Ovary (tissue), 9 donors: ENCODE data around the gene SLC5A2. TPM values are rescaled to one million over a fixed set of nuclear protein-coding genes. Genes with fewer than 3 reads are reported as not detected.

ENCODE experiments used
- DNase-seq, 5 donors: peaks; one replicate each; pipeline ENCODE4 v3.0.0-alpha.2; 2019 to 2020
- H3K27ac ChIP-seq, 2 donors: fragments of 200-600 bp; one replicate each; pipeline versions ENCODE4 v1.5.1 to v1.8.0; 2019 to 2022
- H3K27me3 ChIP-seq: fragments of 200-600 bp; one replicate; pipeline ENCODE4 v1.8.0; 2022
- H3K36me3 ChIP-seq: fragments of 200-600 bp; sonication (generic); one replicate; pipeline ENCODE4 v1.5.1; 2019
- H3K4me1 ChIP-seq: one replicate; pipeline ENCODE4 v1.8.1; 2013; ENCODE audit warnings: mild to moderate bottlenecking, moderate library complexity; ENCODE audit not compliant: insufficient read depth
- H3K4me3 ChIP-seq: fragments of 200-600 bp; sonication (generic); one replicate; pipeline ENCODE4 v1.5.1; 2017
- H3K9me3 ChIP-seq, 2 donors: fragments of 200-600 bp in 1 of 2; sonication (generic) in 1 of 2; one replicate each; pipeline versions ENCODE4 v1.5.1 to v1.8.1; 2013 to 2019; ENCODE audit warnings: mild to moderate bottlenecking in 1 of 2, moderate library complexity in 1 of 2
- EP300 ChIP-seq: sonication (generic); formaldehyde crosslinking; IDR thresholded peaks from one replicate; pipeline ENCODE4 v1.6.1; 2017; ENCODE audit warnings: antibody characterized with exemption
- POLR2A ChIP-seq: fragments of 450-650 bp; IDR thresholded peaks from one replicate; pipeline ENCODE4 v1.6.1; 2017; ENCODE audit warnings: antibody characterized with exemption, mild to moderate bottlenecking, moderate library complexity
- WGBS, 3 donors: extraction: QIAGEN DNeasy Blood & Tissue Kit in 1 of 3; methylation state at CpG; one replicate each; pipeline versions ENCODE4 v1.1.5 to v1.1.7; 2013 to 2017; 5-methylcytosine and 5-hydroxymethylcytosine counted together
- intact Hi-C, 4 donors: fragments of 100-400 bp; cut with DNase I; formaldehyde crosslinking; loops; one replicate each; pipeline versions ENCODE4 v1.11.0 to v1.15.1; 2022 to 2023
- polyA plus RNA-seq, 2 donors: library from polyadenylated mRNA; stranded (reverse); fragments of 200-250 nt in 1 of 2; fragments of 350-450 nt in 1 of 2; fragmentation: Illumina TruSeq in 1 of 2; extraction: RNeasy Lipid Tissue Mini Kit (QIAGEN cat#74804) in 1 of 2; gene quantifications; one replicate each; pipeline ENCODE4 v1.2.3, GENCODE V29; 2013 to 2014
- total RNA-seq, 7 donors: library from RNA; depleted of rRNA in 2 of 7; stranded (reverse); fragments of >200 nt in 2 of 7; fragmentation: NEBNext Ultra II Directional in 3 of 7; extraction: Animal tissue kit (Norgen Biotek cat#: 25700) in 3 of 7; gene quantifications; one replicate each; pipeline versions ENCODE4 v1.1.0 to v1.2.4, GENCODE V29; 2016 to 2023
- TF ChIP-seq, protein P1 (sequence below), 3 donors: fragments of 450-650 bp in 2 of 3; fragments of 200-600 bp in 1 of 3; IDR thresholded peaks; one replicate each; pipeline versions ENCODE4 v1.5.1 to v1.8.0; 2016 to 2022; ENCODE audit warnings: antibody characterized with exemption in 3 of 3, mild to moderate bottlenecking in 1 of 3
- donor health status: DM: no; HTN: no; CAD: no; lungs with moderate emphysema.
- donor health status: DM: no; HTN: no; CAD: no.
- donor health status: Bipolar disorder and iron deficiency.
- donor health status: DM: yes; HTN: yes; CAD: no.
- donor health status: DM: no; HTN: no; CAD: no.
- donor health status: DM: yes; HTN: yes; CAD: no.

The SLC5A2 gene
- total and polyA plus RNA-seq, 9 donors, result 0.13 to 1.7 (median 0.40) TPM; not detected in 1

DNA sequence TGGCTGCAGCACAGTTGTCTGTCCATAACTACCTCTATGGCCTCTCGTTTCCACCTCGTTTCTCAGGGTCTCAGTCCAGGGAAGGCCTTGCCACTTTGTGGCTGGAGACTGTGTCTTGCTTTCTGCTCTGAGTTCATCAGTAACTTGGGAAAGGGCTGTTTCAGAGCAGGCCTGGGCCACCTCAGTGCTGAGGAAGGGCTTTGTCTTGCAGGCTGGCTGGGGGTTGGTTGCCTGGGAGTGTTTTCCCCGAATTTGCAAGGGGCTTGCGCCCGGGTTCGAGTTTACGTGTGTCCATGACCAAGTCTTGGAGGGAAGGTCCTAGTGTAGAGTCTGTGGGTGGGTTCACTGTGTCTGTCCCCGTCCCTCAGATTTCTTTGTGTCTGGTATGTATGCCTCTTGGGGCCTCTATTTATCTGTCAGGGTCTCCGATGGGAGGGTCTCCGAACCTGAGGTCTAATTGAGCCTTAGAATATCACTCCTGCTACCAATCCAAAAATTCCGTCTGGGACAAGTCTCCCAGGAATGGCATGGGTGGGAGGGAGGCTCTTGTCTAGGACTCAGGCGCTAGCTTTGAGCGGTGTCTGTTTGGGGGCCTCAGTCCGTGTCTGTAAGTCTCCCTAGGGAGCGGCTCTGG lies 11.6 kb upstream of the SLC5A2 start:
- intact Hi-C loops, result no loop called here
- WGBS, 3 donors, result 29 to 37% (median 29%) methylated on average over 14 to 15 of the region's 15 CpGs
- peak in 1 of 5 donors; percentile 29 for DNase-seq
- no peaks in the 10 kb centered on the region for H3K36me3 ChIP-seq
- peaks cover 6% of the 10 kb centered on the region for H3K4me1 ChIP-seq
- TF ChIP-seq EP300, result no peak
- TF ChIP-seq, protein P1, sequence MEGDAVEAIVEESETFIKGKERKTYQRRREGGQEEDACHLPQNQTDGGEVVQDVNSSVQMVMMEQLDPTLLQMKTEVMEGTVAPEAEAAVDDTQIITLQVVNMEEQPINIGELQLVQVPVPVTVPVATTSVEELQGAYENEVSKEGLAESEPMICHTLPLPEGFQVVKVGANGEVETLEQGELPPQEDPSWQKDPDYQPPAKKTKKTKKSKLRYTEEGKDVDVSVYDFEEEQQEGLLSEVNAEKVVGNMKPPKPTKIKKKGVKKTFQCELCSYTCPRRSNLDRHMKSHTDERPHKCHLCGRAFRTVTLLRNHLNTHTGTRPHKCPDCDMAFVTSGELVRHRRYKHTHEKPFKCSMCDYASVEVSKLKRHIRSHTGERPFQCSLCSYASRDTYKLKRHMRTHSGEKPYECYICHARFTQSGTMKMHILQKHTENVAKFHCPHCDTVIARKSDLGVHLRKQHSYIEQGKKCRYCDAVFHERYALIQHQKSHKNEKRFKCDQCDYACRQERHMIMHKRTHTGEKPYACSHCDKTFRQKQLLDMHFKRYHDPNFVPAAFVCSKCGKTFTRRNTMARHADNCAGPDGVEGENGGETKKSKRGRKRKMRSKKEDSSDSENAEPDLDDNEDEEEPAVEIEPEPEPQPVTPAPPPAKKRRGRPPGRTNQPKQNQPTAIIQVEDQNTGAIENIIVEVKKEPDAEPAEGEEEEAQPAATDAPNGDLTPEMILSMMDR (IDR thresholded peaks at IDR 0.05), result no peak
- no peaks in the 10 kb centered on the region for H3K27me3 ChIP-seq
- H3K27ac ChIP-seq, result peak overlapping the region; percentile 87 to 95
- peak overlapping the region; percentile 61 for H3K4me3 ChIP-seq
- H3K9me3 ChIP-seq, result no peaks in the 10 kb centered on the region

DNA sequence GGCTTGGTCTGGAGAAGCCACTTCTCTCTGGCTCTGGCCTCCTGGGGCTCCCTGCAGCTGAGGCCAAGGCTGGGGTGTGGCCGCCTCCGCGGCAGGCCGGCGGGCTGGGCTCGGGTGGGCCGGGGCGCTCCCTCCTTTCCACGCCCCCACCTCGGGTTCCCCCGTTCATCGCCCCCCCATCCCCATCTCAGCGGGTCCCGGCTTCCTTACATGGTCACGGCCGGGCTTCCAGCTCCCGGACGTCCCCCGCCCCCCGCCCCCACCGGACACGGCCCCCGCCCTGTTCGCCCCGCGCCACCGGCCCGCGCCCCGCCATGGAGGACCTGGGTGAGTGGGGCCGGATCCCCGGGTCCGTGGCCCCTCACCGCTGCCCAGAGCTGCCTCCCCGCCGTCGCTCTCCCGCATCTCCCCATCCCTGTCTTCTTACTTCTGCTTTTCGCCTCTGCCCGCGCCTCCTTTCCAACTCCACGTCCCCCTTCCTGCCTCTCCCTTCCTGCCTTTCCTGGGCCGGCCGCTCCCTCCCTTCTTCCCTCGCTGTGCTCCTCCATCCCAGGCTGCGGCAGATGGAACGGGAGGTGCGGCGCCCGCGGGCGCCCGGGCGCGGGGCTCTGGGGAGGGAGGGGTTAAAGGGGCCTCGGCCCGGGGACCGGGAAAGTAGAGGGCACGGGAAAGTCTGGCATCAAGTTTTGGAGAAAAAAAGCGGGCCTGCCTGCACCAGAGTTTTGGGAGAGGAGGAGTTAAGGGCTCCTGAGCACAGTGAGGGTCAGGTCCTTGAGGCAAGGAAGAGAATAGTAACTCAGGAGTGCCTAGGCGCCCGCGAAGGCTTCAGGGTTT lies 10.8 kb upstream of the SLC5A2 start, which contains the start of gene TGFB1I1:
Gene TGFB1I1, plus strand, starts transcription at position 278 of the 834 bp plus-strand sequence. Its CDS starts 37 bp downstream, at position 315.
- intact Hi-C loops, result no loop called here

DNA sequence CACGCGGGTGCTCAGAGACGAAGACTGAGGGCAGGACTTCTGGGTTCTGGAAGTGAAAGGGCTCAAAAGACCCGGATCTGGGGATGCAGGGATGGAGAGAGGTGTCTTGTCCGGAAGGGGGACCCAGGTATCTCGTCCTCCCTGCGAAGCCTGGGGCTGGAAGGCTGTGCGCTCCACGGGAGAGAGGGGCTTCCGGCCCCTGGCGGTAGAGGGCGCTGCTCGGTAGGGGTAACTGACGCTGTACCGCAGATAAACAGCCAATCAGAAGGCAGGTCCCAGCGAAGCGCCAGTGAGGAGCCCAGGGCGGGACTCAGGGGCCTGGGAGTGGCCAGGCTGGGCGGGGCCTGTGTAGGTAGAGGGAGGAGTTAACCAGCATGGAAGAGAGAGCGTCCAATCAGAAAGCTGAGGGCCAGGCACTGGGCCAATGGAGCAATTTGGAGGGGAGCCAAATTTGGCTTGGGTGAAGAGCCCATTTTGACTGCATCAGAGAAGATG lies 10.2 kb upstream of the SLC5A2 start:
- DNase-seq, result peak; percentile 95 to 97 (median 97)
- Histone ChIP-seq H3K27me3 (no peaks in the 10 kb centered on the region), H3K27ac (peak overlapping the region; percentile 87 to 95), H3K36me3 (no peaks in the 10 kb centered on the region), H3K4me1 (peaks cover 6% of the 10 kb centered on the region), H3K9me3 (no peaks in the 10 kb centered on the region), H3K4me3 (peak overlapping the region; percentile 61)
- intact Hi-C loops, result no loop called here
- TF ChIP-seq, protein P1 (IDR thresholded peaks at IDR 0.05), result peak; percentile 59 to 84 (median 59)
- TF ChIP-seq POLR2A (peak; percentile 39), EP300 (no peak)
- 10 to 12% (median 11%) methylated on average over 20 of the region's 20 CpGs for WGBS, 3 donors

More for the DNA sequence above, 10.8 kb upstream of the SLC5A2 start, which contains the start of gene TGFB1I1:
- no peaks in the 10 kb centered on the region for H3K9me3 ChIP-seq
- DNase-seq, result peak; percentile 83 to 89 (median 86)
- H3K27ac ChIP-seq, result peak within 1 kb of the TSS; percentile 87 to 95
- H3K36me3 ChIP-seq, result no peaks in the 10 kb centered on the region
- peak within 1 kb of the TSS; percentile 61 for H3K4me3 ChIP-seq
- H3K4me1 ChIP-seq, result peaks cover 6% of the 10 kb centered on the region
- H3K27me3 ChIP-seq, result no peaks in the 10 kb centered on the region
- TF ChIP-seq, protein P1 (IDR thresholded peaks at IDR 0.05), result no peak
- TF ChIP-seq POLR2A, result peak; percentile 24
- WGBS, 3 donors, result 0 to 1% (median 0%) methylated on average over 35 to 63 of the region's 63 CpGs

DNA sequence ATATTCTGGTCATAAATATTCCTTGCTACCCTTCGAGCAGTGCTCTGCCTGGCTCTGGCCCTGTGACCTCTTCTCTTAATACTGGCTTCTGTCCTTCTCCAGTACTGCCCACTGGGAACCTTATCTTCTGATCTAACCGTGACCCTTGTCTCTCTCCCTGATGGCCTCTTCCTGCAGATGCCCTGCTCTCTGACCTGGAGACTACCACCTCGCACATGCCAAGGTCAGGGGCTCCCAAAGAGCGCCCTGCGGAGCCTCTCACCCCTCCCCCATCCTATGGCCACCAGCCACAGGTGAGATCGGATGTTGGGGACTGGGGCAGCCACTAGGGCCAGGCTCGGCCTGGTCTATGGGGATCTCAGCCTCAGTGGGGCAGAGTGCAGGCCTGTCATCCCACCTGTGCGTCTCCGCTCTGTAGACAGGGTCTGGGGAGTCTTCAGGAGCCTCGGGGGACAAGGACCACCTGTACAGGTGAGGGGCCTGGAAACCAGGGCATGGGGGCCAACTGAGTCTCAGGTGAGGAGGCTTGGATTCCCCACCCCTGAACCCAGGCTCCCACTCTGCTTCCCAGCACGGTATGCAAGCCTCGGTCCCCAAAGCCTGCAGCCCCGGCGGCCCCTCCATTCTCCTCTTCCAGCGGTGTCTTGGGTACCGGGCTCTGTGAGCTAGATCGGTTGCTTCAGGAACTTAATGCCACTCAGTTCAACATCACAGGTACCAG lies 9.5 kb upstream of the SLC5A2 start:
- intact Hi-C loops, result no loop called here
- no peaks in the 10 kb centered on the region for H3K9me3 ChIP-seq
- peak overlapping the region; percentile 13 for H3K4me3 ChIP-seq
- peak in 3 of 5 donors; percentile 40 to 68 (median 64) for DNase-seq
- TF ChIP-seq POLR2A (no peak), EP300 (no peak)
- TF ChIP-seq, protein P1 (IDR thresholded peaks at IDR 0.05), result no peak
- no peaks in the 10 kb centered on the region for H3K27me3 ChIP-seq
- 78 to 82% (median 80%) methylated on average over 14 to 17 of the region's 17 CpGs for WGBS, 3 donors
- H3K27ac ChIP-seq, result peak overlapping the region; percentile 87 to 95
- peaks cover 6% of the 10 kb centered on the region for H3K4me1 ChIP-seq
- no peaks in the 10 kb centered on the region for H3K36me3 ChIP-seq
